ENCODE data around the gene PTBP1.

PTBP1 gene

GRCh38 chr19:771332-771785 lies 25.9 kb upstream of the PTBP1 start:
- in situ Hi-C loops (cut with HindIII; ENCODE audit: low sequenced_read_pairs), result no loop called here
- TF ChIP-seq CTCF (IDR thresholded peaks at IDR 0.05; ENCODE audit: low read depth, low read length, missing control alignments), result peak; percentile 57
- DNase-seq (ENCODE audit: low read depth), result no peak
- H3K4me3 ChIP-seq (ENCODE audit: low read depth, low read length), result no peak overlapping the region

GRCh38 chr19:772063-772462 lies 25.2 kb upstream of the PTBP1 start:
- no peak overlapping the region for H3K4me3 ChIP-seq (ENCODE audit: low read depth, low read length)
- no peak for TF ChIP-seq CTCF (IDR thresholded peaks at IDR 0.05; ENCODE audit: low read depth, low read length, missing control alignments)
- DNase-seq (ENCODE audit: low read depth), result no peak
- in situ Hi-C loops (cut with HindIII; ENCODE audit: low sequenced_read_pairs), result no loop called here

GRCh38 chr19:772730-773436 lies 24.4 kb upstream of the PTBP1 start:
- in situ Hi-C loops (cut with HindIII; ENCODE audit: low sequenced_read_pairs), result no loop called here

GRCh38 chr19:776549-776948 lies 20.7 kb upstream of the PTBP1 start:
- no peak for DNase-seq (ENCODE audit: low read depth)
- no peak overlapping the region for H3K4me3 ChIP-seq (ENCODE audit: low read depth, low read length)
- no peak for TF ChIP-seq CTCF (IDR thresholded peaks at IDR 0.05; ENCODE audit: low read depth, low read length, missing control alignments)
- in situ Hi-C loops (cut with HindIII; ENCODE audit: low sequenced_read_pairs), result no loop called here

More at GRCh38 chr19:772730-773436, 24.4 kb upstream of the PTBP1 start:
- H3K4me3 ChIP-seq (ENCODE audit: low read depth, low read length), result no peak overlapping the region
- no peak for TF ChIP-seq CTCF (IDR thresholded peaks at IDR 0.05; ENCODE audit: low read depth, low read length, missing control alignments)
- DNase-seq (ENCODE audit: low read depth), result no peak

GRCh38 chr19:778910-779653 lies 18.2 kb upstream of the PTBP1 start:
- no peak overlapping the region for H3K4me3 ChIP-seq (ENCODE audit: low read depth, low read length)
- TF ChIP-seq CTCF (IDR thresholded peaks at IDR 0.05; ENCODE audit: low read depth, low read length, missing control alignments), result no peak
- peak; percentile 76 for DNase-seq (ENCODE audit: low read depth)
- in situ Hi-C loops (cut with HindIII; ENCODE audit: low sequenced_read_pairs), result no loop called here

- in situ Hi-C loops (cut with HindIII; ENCODE audit: low sequenced_read_pairs), result no loop called here
- H3K4me3 ChIP-seq (ENCODE audit: low read depth, low read length), result no peak overlapping the region
- no peak for TF ChIP-seq CTCF (IDR thresholded peaks at IDR 0.05; ENCODE audit: low read depth, low read length, missing control alignments)
- no peak for DNase-seq (ENCODE audit: low read depth)
These were observed 16.3 kb upstream of the PTBP1 start for GRCh38 chr19:780935-781334.

All from astrocyte of the cerebellum (primary cell).